NT2/D1 (cell line): ENCODE data around the gene OR51E1.

Experiments
- SUZ12 ChIP-seq: IDR thresholded peaks from 2 replicates; pipeline ENCODE4 v1.6.1; 2011; ENCODE audit not compliant: insufficient read length, insufficient read depth; ENCODE audit errors: extremely low read depth
- YY1 ChIP-seq: IDR thresholded peaks from 2 replicates; pipeline ENCODE4 v1.6.1; 2011; ENCODE audit not compliant: insufficient read length, insufficient read depth
- ZNF274 ChIP-seq: IDR thresholded peaks from 2 replicates; pipeline ENCODE4 v1.6.1; 2011; ENCODE audit warnings: mild to moderate bottlenecking, low read depth, low read length

DNA sequence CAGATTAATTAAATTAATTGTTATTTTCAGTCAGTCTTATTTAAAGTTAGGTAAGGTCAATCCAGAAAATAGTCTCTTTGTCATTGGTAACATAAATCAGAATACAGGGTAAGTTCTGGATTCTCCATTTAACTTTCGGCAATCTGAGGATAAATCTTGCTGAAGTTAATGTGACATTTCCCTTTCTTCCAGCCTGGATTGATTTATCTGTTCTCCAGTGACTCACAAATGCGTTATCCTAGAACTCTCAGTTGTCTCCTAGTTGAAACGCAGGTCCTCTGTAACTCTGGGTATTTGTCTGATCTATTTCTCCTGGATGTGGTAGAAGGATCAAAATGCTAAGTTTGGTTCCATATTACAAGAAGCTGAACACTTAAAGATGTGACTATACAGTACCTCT is 21.0 kb downstream of the OR51E1 start:
- TF ChIP-seq ZNF274 (no peak), SUZ12 (no peak), YY1 (no peak)
